Measurements from ENCODE around the gene LARP4B. TPM values are rescaled to one million over a fixed set of nuclear protein-coding genes. Genes with fewer than 3 reads are reported as not detected.

LARP4B gene
- total RNA-seq, 1 donor from 2014 or later: 58.4 TPM

GRCh38 chr10:926075-926698 lies 5.3 kb downstream of the LARP4B start:
- no peak for DNase-seq (ENCODE audit: low read depth)
- H3K4me3 ChIP-seq (ENCODE audit: low read depth, low read length): no peak overlapping the region
- TF ChIP-seq, protein P1, sequence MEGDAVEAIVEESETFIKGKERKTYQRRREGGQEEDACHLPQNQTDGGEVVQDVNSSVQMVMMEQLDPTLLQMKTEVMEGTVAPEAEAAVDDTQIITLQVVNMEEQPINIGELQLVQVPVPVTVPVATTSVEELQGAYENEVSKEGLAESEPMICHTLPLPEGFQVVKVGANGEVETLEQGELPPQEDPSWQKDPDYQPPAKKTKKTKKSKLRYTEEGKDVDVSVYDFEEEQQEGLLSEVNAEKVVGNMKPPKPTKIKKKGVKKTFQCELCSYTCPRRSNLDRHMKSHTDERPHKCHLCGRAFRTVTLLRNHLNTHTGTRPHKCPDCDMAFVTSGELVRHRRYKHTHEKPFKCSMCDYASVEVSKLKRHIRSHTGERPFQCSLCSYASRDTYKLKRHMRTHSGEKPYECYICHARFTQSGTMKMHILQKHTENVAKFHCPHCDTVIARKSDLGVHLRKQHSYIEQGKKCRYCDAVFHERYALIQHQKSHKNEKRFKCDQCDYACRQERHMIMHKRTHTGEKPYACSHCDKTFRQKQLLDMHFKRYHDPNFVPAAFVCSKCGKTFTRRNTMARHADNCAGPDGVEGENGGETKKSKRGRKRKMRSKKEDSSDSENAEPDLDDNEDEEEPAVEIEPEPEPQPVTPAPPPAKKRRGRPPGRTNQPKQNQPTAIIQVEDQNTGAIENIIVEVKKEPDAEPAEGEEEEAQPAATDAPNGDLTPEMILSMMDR (conservative IDR thresholded peaks at IDR 0.05; ENCODE audit: low read depth, low read length): no peak

GRCh38 chr10:924524-924859 lies 7.0 kb downstream of the LARP4B start:
- DNase-seq (ENCODE audit: low read depth): no peak
- no peak overlapping the region for H3K4me3 ChIP-seq (ENCODE audit: low read depth, low read length)
- TF ChIP-seq, protein P1 (conservative IDR thresholded peaks at IDR 0.05; ENCODE audit: low read depth, low read length): no peak

DNA sequence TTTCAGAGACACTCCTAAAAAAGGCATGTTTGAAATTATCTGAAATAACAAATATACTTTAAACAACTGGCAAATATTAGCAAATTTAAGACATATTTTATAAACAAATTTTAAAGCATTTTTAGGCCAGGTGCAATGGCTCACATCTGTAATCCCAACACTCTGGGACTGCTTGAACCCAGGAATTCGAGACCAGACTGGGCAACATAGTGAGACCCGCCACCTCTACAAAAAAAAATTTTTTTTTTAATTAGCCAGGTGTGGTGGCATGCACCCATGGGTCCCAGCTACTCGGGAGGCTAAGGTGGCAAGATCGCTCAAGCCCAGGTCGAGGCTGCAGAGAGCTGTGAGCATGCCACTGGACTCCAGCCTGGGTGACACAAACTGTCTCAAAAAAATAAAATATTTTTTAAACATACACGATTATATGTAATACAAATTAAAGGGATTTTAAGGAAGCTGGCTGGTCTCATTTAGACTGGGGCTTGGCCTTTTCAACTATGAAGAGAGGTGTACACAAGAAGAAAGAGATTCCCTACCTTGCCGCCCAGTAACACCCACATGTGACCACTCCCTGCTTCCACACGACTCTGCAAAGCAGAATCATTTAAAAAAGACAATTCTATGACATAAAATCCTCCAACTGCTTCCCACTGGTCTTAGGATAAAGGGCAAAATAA lies 7.5 kb downstream of the LARP4B start:
- TF ChIP-seq, protein P1 (conservative IDR thresholded peaks at IDR 0.05; ENCODE audit: low read depth, low read length): no peak
- DNase-seq (ENCODE audit: low read depth): no peak
- H3K4me3 ChIP-seq (ENCODE audit: low read depth, low read length): no peak overlapping the region

- TF ChIP-seq, protein P1 (conservative IDR thresholded peaks at IDR 0.05; ENCODE audit: low read depth, low read length): no peak
- no peak overlapping the region for H3K4me3 ChIP-seq (ENCODE audit: low read depth, low read length)
- DNase-seq (ENCODE audit: low read depth): no peak
Measured at GRCh38 chr10:921471-922414, 9.8 kb downstream of the LARP4B start.

- no peak overlapping the region for H3K4me3 ChIP-seq (ENCODE audit: low read depth, low read length)
- no peak for DNase-seq (ENCODE audit: low read depth)
- TF ChIP-seq, protein P1 (conservative IDR thresholded peaks at IDR 0.05; ENCODE audit: low read depth, low read length): no peak
Measured at GRCh38 chr10:920450-920849, 11.1 kb downstream of the LARP4B start.

GRCh38 chr10:919481-919880 lies 12.0 kb downstream of the LARP4B start:
- TF ChIP-seq, protein P1 (conservative IDR thresholded peaks at IDR 0.05; ENCODE audit: low read depth, low read length): no peak
- no peak overlapping the region for H3K4me3 ChIP-seq (ENCODE audit: low read depth, low read length)
- DNase-seq (ENCODE audit: low read depth): no peak
